Right cardiac atrium (tissue), 5 donors: ENCODE measurements around the gene CNTLN. TPM values are rescaled to one million over a fixed set of nuclear protein-coding genes. Genes with fewer than 3 reads are reported as not detected.

Source experiments
- ATAC-seq, 2 donors: fragments of 200-7000 bp; cut with Tn5 transposase; one replicate each; pipeline versions ENCODE4 v1.8.0 to v1.9.1; 2020; ENCODE audit warnings: moderate library complexity in 2 of 2, mild to moderate bottlenecking in 1 of 2
- DNase-seq, 3 donors: peaks; one replicate each; pipeline ENCODE4 v3.0.0-alpha.2; 2020
- H3K27ac ChIP-seq: one replicate; pipeline ENCODE4 v1.5.1; 2013; ENCODE audit warnings: mild to moderate bottlenecking, low read length, control low read depth, moderate library complexity
- H3K27me3 ChIP-seq: one replicate; pipeline ENCODE4 v1.6.1; 2013; ENCODE audit not compliant: control insufficient read depth, insufficient read depth
- H3K4me1 ChIP-seq: one replicate; pipeline ENCODE4 v1.6.1; 2013; ENCODE audit warnings: low read length; ENCODE audit not compliant: control insufficient read depth, insufficient read depth
- H3K4me3 ChIP-seq: one replicate; pipeline ENCODE4 v1.5.1; 2013; ENCODE audit warnings: low read length, control low read depth
- H3K9me3 ChIP-seq: one replicate; pipeline ENCODE4 v1.6.1; 2013; ENCODE audit warnings: low read length; ENCODE audit not compliant: control insufficient read depth
- WGBS: extraction: QIAGEN DNeasy Blood & Tissue Kit; methylation state at CpG from one replicate; pipeline ENCODE4 v1.1.7; 2013; 5-methylcytosine and 5-hydroxymethylcytosine counted together
- intact Hi-C, 4 donors: fragments of 100-400 bp; cut with DNase I; formaldehyde crosslinking; loops; one replicate each; pipeline versions ENCODE4 v1.11.0 to v1.14.0; 2022 to 2023
- long read RNA-seq, 4 donors: library from polyadenylated mRNA; unstranded; transcript quantifications; one replicate each; pipeline ENCODE4 v2.0.0, GENCODE V29; 2020 to 2021
- polyA plus RNA-seq: library from polyadenylated mRNA; stranded (reverse); fragments of 200-250 nt; gene quantifications from one replicate; pipeline ENCODE4 v1.2.3, GENCODE V29; 2013
- total RNA-seq, 4 donors: library from RNA; stranded (reverse); fragmentation: NEBNext Ultra II Directional; extraction: Animal tissue kit (Norgen Biotek cat#: 25700); gene quantifications; one replicate each; pipeline ENCODE4 v1.2.1, GENCODE V29; 2021
- donor health status: healthy with polysubstance abuse.
- donor health status: DM: no; HTN: yes; CAD: no.
- donor health status: DM: no; HTN: no; CAD: no.
- donor health status: DM: no; HTN: yes; CAD: no; lungs with severe emphysema.
- donor health status: DM: yes; HTN: yes; CAD: no.

The CNTLN gene
- total RNA-seq (1 to 10 TPM; 4.3 to 6.9 (median 5.4) TPM), polyA plus RNA-seq (2.0 TPM)
- long read RNA-seq, donor 1, full-length matches to known transcripts: 1 of 5 reads
- long read RNA-seq, donor 1, partial matches to known transcripts: 0 of 5 reads
- long read RNA-seq, donor 1, other reads (novel, unspliced or antisense): 4 of 5 reads
- long read RNA-seq, donor 2, full-length matches to known transcripts: 1 of 2 reads
- long read RNA-seq, donor 2, partial matches to known transcripts: 0 of 2 reads
- long read RNA-seq, donor 2, other reads (novel, unspliced or antisense): 1 of 2 reads
- long read RNA-seq, donor 3, partial matches to known transcripts: 1 of 4 reads
- long read RNA-seq, donor 3, other reads (novel, unspliced or antisense): 2 of 4 reads
- long read RNA-seq, donor 4, partial matches to known transcripts: 0 of 1 reads
- long read RNA-seq, donor 4, other reads (novel, unspliced or antisense): 1 of 1 reads

GRCh38 chr9:17134396-17135294 lies at the start of gene CNTLN:
TSS of gene CNTLN (plus strand) at chr9:17135040. CDS start at chr9:17135066, 26 bp downstream.
- Histone ChIP-seq H3K4me1 (no peaks in the 10 kb centered on the region), H3K4me3 (peak within 1 kb of the TSS; percentile 73), H3K9me3 (no peaks in the 10 kb centered on the region), H3K27me3 (no peaks in the 10 kb centered on the region), H3K27ac (peak within 1 kb of the TSS; percentile 35)
- DNase-seq (peak; percentile 97 to 100 (median 99)), ATAC-seq (peak; percentile 98 to 99)
- intact Hi-C loops: no loop called here
- WGBS: under 1% methylated on average over 61 of the region's 61 CpGs

GRCh38 chr9:17088566-17088965 lies 46.3 kb upstream of the CNTLN start:
- intact Hi-C loops: no loop called here
- no peak overlapping the region for H3K4me3 ChIP-seq
- H3K9me3 ChIP-seq: no peaks in the 10 kb centered on the region
- H3K4me1 ChIP-seq: no peaks in the 10 kb centered on the region
- ATAC-seq (no peak), DNase-seq (no peak)
- 89% methylated on average over 5 of the region's 5 CpGs for WGBS
- no peaks in the 10 kb centered on the region for H3K27me3 ChIP-seq
- no peak overlapping the region for H3K27ac ChIP-seq

GRCh38 chr9:17090041-17090440 lies 44.8 kb upstream of the CNTLN start:
- Histone ChIP-seq H3K27ac (no peak overlapping the region), H3K4me3 (no peak overlapping the region), H3K27me3 (no peaks in the 10 kb centered on the region), H3K4me1 (no peaks in the 10 kb centered on the region), H3K9me3 (no peaks in the 10 kb centered on the region)
- DNase-seq (no peak), ATAC-seq (no peak)
- 98% methylated on average over 1 of the region's 1 CpG for whole genome bisulfite sequencing
- intact Hi-C loops: no loop called here

GRCh38 chr9:17116400-17116837 lies 18.4 kb upstream of the CNTLN start:
- H3K4me3 ChIP-seq: no peak overlapping the region
- 15% methylated on average over 4 of the region's 4 CpGs for WGBS
- DNase-seq: no peak
- ATAC-seq: no peak
- no peak overlapping the region for H3K27ac ChIP-seq
- intact Hi-C loops: loop anchor here (5.0 to 10.0 kb wide), 3 partner anchors 346 to 351 kb away; no protein-coding TSS in a partner anchor
- H3K27me3 ChIP-seq: no peaks in the 10 kb centered on the region
- no peaks in the 10 kb centered on the region for H3K9me3 ChIP-seq
- no peaks in the 10 kb centered on the region for H3K4me1 ChIP-seq

GRCh38 chr9:17117372-17117771 lies 17.5 kb upstream of the CNTLN start:
- ATAC-seq (no peak), DNase-seq (no peak)
- 66% methylated on average over 3 of the region's 3 CpGs for WGBS
- Histone ChIP-seq H3K27ac (no peak overlapping the region), H3K4me1 (no peaks in the 10 kb centered on the region), H3K27me3 (no peaks in the 10 kb centered on the region), H3K4me3 (no peak overlapping the region), H3K9me3 (no peaks in the 10 kb centered on the region)
- intact Hi-C loops: loop anchor here (5.0 to 10.0 kb wide), 3 partner anchors 345 to 350 kb away; no protein-coding TSS in a partner anchor

GRCh38 chr9:17120203-17120602 lies 14.6 kb upstream of the CNTLN start:
- Histone ChIP-seq H3K9me3 (no peaks in the 10 kb centered on the region), H3K27ac (no peak overlapping the region), H3K4me3 (no peak overlapping the region), H3K27me3 (no peaks in the 10 kb centered on the region), H3K4me1 (no peaks in the 10 kb centered on the region)
- 86% methylated on average over 1 of the region's 1 CpG for WGBS
- no peak for ATAC-seq
- intact Hi-C loops: no loop called here
- no peak for DNase-seq

GRCh38 chr9:17121264-17121663 lies 13.6 kb upstream of the CNTLN start:
- intact Hi-C loops: no loop called here
- H3K9me3 ChIP-seq: no peaks in the 10 kb centered on the region
- H3K4me3 ChIP-seq: no peak overlapping the region
- no peaks in the 10 kb centered on the region for H3K27me3 ChIP-seq
- no peaks in the 10 kb centered on the region for H3K4me1 ChIP-seq
- WGBS: 71% methylated on average over 2 of the region's 2 CpGs
- ATAC-seq: no peak
- no peak for DNase-seq
- no peak overlapping the region for H3K27ac ChIP-seq

- intact Hi-C loops: no loop called here
- no peak for ATAC-seq
- DNase-seq: no peak
- H3K27me3 ChIP-seq: peaks cover 2% of the 10 kb centered on the region
- H3K9me3 ChIP-seq: no peaks in the 10 kb centered on the region
- no peak overlapping the region for H3K4me3 ChIP-seq
- WGBS: 75% methylated on average over 4 of the region's 4 CpGs
- H3K4me1 ChIP-seq: no peaks in the 10 kb centered on the region
- H3K27ac ChIP-seq: no peak overlapping the region
These were observed 4.5 kb upstream of the CNTLN start for GRCh38 chr9:17130291-17130690.

GRCh38 chr9:17130725-17131124 lies 4.1 kb upstream of the CNTLN start:
- no peaks in the 10 kb centered on the region for H3K4me1 ChIP-seq
- H3K4me3 ChIP-seq: no peak overlapping the region
- peaks cover 2% of the 10 kb centered on the region for H3K27me3 ChIP-seq
- H3K9me3 ChIP-seq: no peaks in the 10 kb centered on the region
- ATAC-seq: no peak
- WGBS: 90% methylated on average over 2 of the region's 2 CpGs
- DNase-seq: no peak
- intact Hi-C loops: no loop called here
- H3K27ac ChIP-seq: no peak overlapping the region

GRCh38 chr9:17131494-17131893 lies 3.3 kb upstream of the CNTLN start:
- WGBS: 77% methylated on average over 2 of the region's 2 CpGs
- Histone ChIP-seq H3K27me3 (peaks cover 2% of the 10 kb centered on the region), H3K4me3 (no peak overlapping the region), H3K9me3 (no peaks in the 10 kb centered on the region), H3K27ac (no peak overlapping the region), H3K4me1 (no peaks in the 10 kb centered on the region)
- DNase-seq: no peak
- no peak for ATAC-seq
- intact Hi-C loops: no loop called here
